Activated naive CD8-positive, alpha-beta T cell treated with anti-CD3 and anti-CD28 coated beads, Interleukin-2, amount 10 ng/mL, durations not matched to agents 7 days and 5 days (primary cell): ENCODE data around the gene MZB1. TPM values are rescaled to one million over a fixed set of nuclear protein-coding genes. Genes with fewer than 3 reads are reported as not detected.
"Not testable (repeated sequence)": the region's sequence is repeated elsewhere in the genome, so short reads cannot be mapped to it uniquely, and the experiment has no call there.

Experiments used
- ATAC-seq: fragments of 150-1000 bp; cut with Tn5 transposase; one replicate; pipeline ENCODE4 v1.10.0; 2021; ENCODE audit warnings: low read depth, moderate library complexity
- POLR2A ChIA-PET: fragments of 350-600 bp; sonication (Branson Sonifier 250); formaldehyde crosslinking; loops from one replicate; lab custom pipeline; 2021; ENCODE audit warnings: antibody characterized with exemption; lab: Charles Lee
- DNase-seq: peaks from one replicate; pipeline ENCODE4 v3.0.0; 2021
- H3K27ac Mint-ChIP-seq: one replicate; pipeline ENCODE4 v1.8.0; 2022; ENCODE audit warnings: mild to moderate bottlenecking, mixed read lengths
- H3K27me3 Mint-ChIP-seq: one replicate; pipeline ENCODE4 v1.8.0; 2022; ENCODE audit warnings: mild to moderate bottlenecking, moderate library complexity, mixed read lengths
- H3K36me3 Mint-ChIP-seq: one replicate; pipeline ENCODE4 v1.8.0; 2021; ENCODE audit warnings: mild to moderate bottlenecking, mixed read lengths
- H3K4me1 Mint-ChIP-seq: one replicate; pipeline ENCODE4 v1.8.0; 2021; ENCODE audit warnings: mixed read lengths
- H3K4me3 Mint-ChIP-seq: one replicate; pipeline ENCODE4 v1.8.0; 2022; ENCODE audit warnings: mild to moderate bottlenecking, moderate library complexity, mixed read lengths
- H3K9me3 Mint-ChIP-seq: one replicate; pipeline ENCODE4 v1.8.0; 2021; ENCODE audit warnings: mixed read lengths
- total RNA-seq, 2 experiments: library from RNA; stranded (reverse); gene quantifications; one replicate each; pipeline ENCODE4 v1.2.3, GENCODE V29; 2021

The MZB1 gene
- total RNA-seq, 2 experiments from 2014 or later = 21.8 to 22.6 TPM

GRCh38 chr5:139376364-139376763, 13.3 kb downstream of the MZB1 start:
- H3K4me3 Mint-ChIP-seq = no peak overlapping the region
- no peaks in the 10 kb centered on the region for H3K27me3 Mint-ChIP-seq
- no peak for DNase-seq
- no peak overlapping the region for H3K27ac Mint-ChIP-seq
- ATAC-seq = no peak
- H3K9me3 Mint-ChIP-seq = no peaks in the 10 kb centered on the region
- peaks cover 21% of the 10 kb centered on the region for H3K4me1 Mint-ChIP-seq
- POLR2A ChIA-PET = interaction anchor here (0.7 to 1.2 kb wide), 3 partner anchors 13 to 15 kb away, joined by 3 to 4 read pairs (median 3); partner anchors contain the start of gene MZB1
- H3K36me3 Mint-ChIP-seq = peaks cover 24% of the 10 kb centered on the region

GRCh38 chr5:139374909-139375308, 14.8 kb downstream of the MZB1 start:
- H3K27ac Mint-ChIP-seq = peak overlapping the region; percentile 32
- no peak overlapping the region for H3K4me3 Mint-ChIP-seq
- POLR2A ChIA-PET = no interaction called here
- H3K36me3 Mint-ChIP-seq = peaks cover 24% of the 10 kb centered on the region
- H3K9me3 Mint-ChIP-seq = no peaks in the 10 kb centered on the region
- no peak for DNase-seq
- H3K4me1 Mint-ChIP-seq = peaks cover 27% of the 10 kb centered on the region
- H3K27me3 Mint-ChIP-seq = no peaks in the 10 kb centered on the region
- peak; percentile 15 for ATAC-seq

GRCh38 chr5:139371482-139372435, 18.0 kb downstream of the MZB1 start:
- H3K4me1 Mint-ChIP-seq = peaks cover 19% of the 10 kb centered on the region
- POLR2A ChIA-PET = interaction anchor here (0.8 to 1.7 kb wide), 5 partner anchors 13 to 78 kb away, joined by 3 to 5 read pairs (median 3); partner anchors contain the start of genes MATR3 and PAIP2
- H3K27ac Mint-ChIP-seq = peak overlapping the region; percentile 58
- no peaks in the 10 kb centered on the region for H3K27me3 Mint-ChIP-seq
- no peaks in the 10 kb centered on the region for H3K9me3 Mint-ChIP-seq
- ATAC-seq (peak; percentile 38), DNase-seq (no peak)
- peak overlapping the region; percentile 47 for H3K4me3 Mint-ChIP-seq
- H3K36me3 Mint-ChIP-seq = peaks cover 23% of the 10 kb centered on the region

- ATAC-seq (no peak), DNase-seq (no peak)
- POLR2A ChIA-PET = interaction anchor here (1.5 to 2.1 kb wide), 2 partner anchors 19 to 25 kb away, joined by 3 to 5 read pairs; no protein-coding TSS in a partner anchor
- H3K36me3 Mint-ChIP-seq = peaks cover 32% of the 10 kb centered on the region
- H3K4me1 Mint-ChIP-seq = peaks cover 19% of the 10 kb centered on the region
- no peak overlapping the region for H3K27ac Mint-ChIP-seq
- no peak overlapping the region for H3K4me3 Mint-ChIP-seq
- no peaks in the 10 kb centered on the region for H3K9me3 Mint-ChIP-seq
- no peaks in the 10 kb centered on the region for H3K27me3 Mint-ChIP-seq
Measured at GRCh38 chr5:139369181-139369580, 20.5 kb downstream of the MZB1 start.

GRCh38 chr5:139368613-139369012, 21.1 kb downstream of the MZB1 start:
- no peak for DNase-seq

GRCh38 chr5:139364466-139364865, 25.2 kb downstream of the MZB1 start:
- POLR2A ChIA-PET = no interaction called here
- Mint-ChIP-seq H3K27ac (no peak overlapping the region), H3K4me3 (no peak overlapping the region), H3K36me3 (peaks cover 37% of the 10 kb centered on the region), H3K4me1 (peaks cover 2% of the 10 kb centered on the region), H3K27me3 (no peaks in the 10 kb centered on the region), H3K9me3 (no peaks in the 10 kb centered on the region)
- DNase-seq (no peak), ATAC-seq (no peak)

More at GRCh38 chr5:139368613-139369012, 21.1 kb downstream of the MZB1 start:
- Mint-ChIP-seq H3K4me1 (peaks cover 19% of the 10 kb centered on the region), H3K36me3 (peaks cover 35% of the 10 kb centered on the region), H3K4me3 (no peak overlapping the region), H3K9me3 (no peaks in the 10 kb centered on the region), H3K27me3 (no peaks in the 10 kb centered on the region), H3K27ac (no peak overlapping the region)
- ATAC-seq = no peak
- POLR2A ChIA-PET = interaction anchor here (1.0 to 2.1 kb wide), 4 partner anchors 20 to 92 kb away, joined by 3 to 5 read pairs (median 3); no protein-coding TSS in a partner anchor

- DNase-seq (no peak), ATAC-seq (no peak)
- H3K9me3 Mint-ChIP-seq = no peaks in the 10 kb centered on the region
- no peak overlapping the region for H3K27ac Mint-ChIP-seq
- H3K36me3 Mint-ChIP-seq = peaks cover 37% of the 10 kb centered on the region
- POLR2A ChIA-PET = no interaction called here
- H3K4me3 Mint-ChIP-seq = no peak overlapping the region
- H3K27me3 Mint-ChIP-seq = no peaks in the 10 kb centered on the region
- peaks cover 2% of the 10 kb centered on the region for H3K4me1 Mint-ChIP-seq
Measured at GRCh38 chr5:139363937-139364336, 25.8 kb downstream of the MZB1 start.

GRCh38 chr5:139361835-139362429, 27.8 kb downstream of the MZB1 start:
- H3K27ac Mint-ChIP-seq = no peak overlapping the region
- no peak for ATAC-seq
- H3K27me3 Mint-ChIP-seq = no peaks in the 10 kb centered on the region

GRCh38 chr5:139360384-139360783, 29.3 kb downstream of the MZB1 start:
- peaks cover 35% of the 10 kb centered on the region for H3K36me3 Mint-ChIP-seq
- no peak for DNase-seq
- POLR2A ChIA-PET = no interaction called here
- H3K27me3 Mint-ChIP-seq = no peaks in the 10 kb centered on the region
- peaks cover 7% of the 10 kb centered on the region for H3K4me1 Mint-ChIP-seq
- H3K9me3 Mint-ChIP-seq = no peaks in the 10 kb centered on the region
- no peak overlapping the region for H3K4me3 Mint-ChIP-seq
- no peak overlapping the region for H3K27ac Mint-ChIP-seq
- no peak for ATAC-seq

More at GRCh38 chr5:139361835-139362429, 27.8 kb downstream of the MZB1 start:
- Mint-ChIP-seq H3K4me1 (peaks cover 7% of the 10 kb centered on the region), H3K36me3 (peaks cover 42% of the 10 kb centered on the region), H3K4me3 (no peak overlapping the region), H3K9me3 (no peaks in the 10 kb centered on the region)
- POLR2A ChIA-PET = no interaction called here
- no peak for DNase-seq

- Mint-ChIP-seq H3K4me3 (no peak overlapping the region), H3K27ac (no peak overlapping the region), H3K36me3 (peaks cover 33% of the 10 kb centered on the region), H3K27me3 (no peaks in the 10 kb centered on the region), H3K9me3 (peaks cover 5% of the 10 kb centered on the region), H3K4me1 (peaks cover 12% of the 10 kb centered on the region)
- DNase-seq (no peak), ATAC-seq (no peak)
- POLR2A ChIA-PET = no interaction called here
Measured at GRCh38 chr5:139358064-139358463, 31.6 kb downstream of the MZB1 start.

GRCh38 chr5:139355900-139356299, 33.8 kb downstream of the MZB1 start:
- H3K4me3 Mint-ChIP-seq, DNase-seq, H3K27me3 Mint-ChIP-seq, H3K9me3 Mint-ChIP-seq, H3K27ac Mint-ChIP-seq, ATAC-seq: not testable (repeated sequence)
- peaks cover 35% of the 10 kb centered on the region for H3K36me3 Mint-ChIP-seq
- H3K4me1 Mint-ChIP-seq = peaks cover 12% of the 10 kb centered on the region
- POLR2A ChIA-PET = interaction anchor here (1.5 kb wide), 1 partner anchor 14 kb away, joined by 4 read pairs; no protein-coding TSS in a partner anchor

- Mint-ChIP-seq H3K27ac (peak overlapping the region; percentile 32), H3K36me3 (peaks cover 30% of the 10 kb centered on the region), H3K4me1 (peaks cover 12% of the 10 kb centered on the region), H3K4me3 (no peak overlapping the region), H3K27me3 (no peaks in the 10 kb centered on the region), H3K9me3 (peaks cover 5% of the 10 kb centered on the region)
- POLR2A ChIA-PET = no interaction called here
- no peak for DNase-seq
- no peak for ATAC-seq
Measured at GRCh38 chr5:139354186-139354585, 35.5 kb downstream of the MZB1 start.

GRCh38 chr5:139347863-139348262, 41.9 kb downstream of the MZB1 start:
- DNase-seq, H3K27ac Mint-ChIP-seq, H3K9me3 Mint-ChIP-seq, H3K27me3 Mint-ChIP-seq, POLR2A ChIA-PET, ATAC-seq, H3K4me3 Mint-ChIP-seq: not testable (repeated sequence)
- peaks cover 18% of the 10 kb centered on the region for H3K4me1 Mint-ChIP-seq
- H3K36me3 Mint-ChIP-seq = peaks cover 18% of the 10 kb centered on the region
